GM19463 (cell line): Measurements from ENCODE around the gene NOD2.
A peak's percentile ranks its signal among the peaks of the same experiment; 100 is the strongest.

Source experiments
- ATAC-seq: cut with Tn5 transposase; IDR thresholded peaks from one replicate; pipeline ENCODE4 v1.9.1; 2021; ENCODE audit warnings: mild to moderate bottlenecking, moderate library complexity; ENCODE audit not compliant: unreplicated experiment

The NOD2 gene

DNA sequence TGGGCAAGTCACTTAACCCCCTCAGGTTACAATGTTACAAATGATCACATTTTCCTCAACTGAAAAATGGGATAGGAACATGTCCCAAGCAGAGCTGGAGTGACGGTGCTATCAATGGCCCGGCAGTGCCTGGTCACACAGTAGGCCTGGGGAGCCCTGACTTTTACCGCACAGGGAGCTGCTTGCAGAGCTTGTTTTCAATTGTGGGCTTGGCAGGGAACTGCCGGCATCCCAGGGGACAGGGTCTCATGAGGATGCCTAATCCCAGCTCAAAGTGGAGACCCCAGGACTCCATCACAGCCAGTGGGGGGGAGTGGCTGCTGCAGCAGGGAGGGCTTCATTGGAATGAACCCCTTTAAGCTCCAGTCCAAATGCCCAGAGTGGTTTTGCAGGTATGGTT lies 23.7 kb upstream of the NOD2 start:
- no peak for ATAC-seq

- no peak for ATAC-seq
Observed at GRCh38 chr16:50670476-50670875, 22.9 kb upstream of the NOD2 start.

- ATAC-seq, result no peak
Observed at GRCh38 chr16:50671644-50672260, 21.7 kb upstream of the NOD2 start.

DNA sequence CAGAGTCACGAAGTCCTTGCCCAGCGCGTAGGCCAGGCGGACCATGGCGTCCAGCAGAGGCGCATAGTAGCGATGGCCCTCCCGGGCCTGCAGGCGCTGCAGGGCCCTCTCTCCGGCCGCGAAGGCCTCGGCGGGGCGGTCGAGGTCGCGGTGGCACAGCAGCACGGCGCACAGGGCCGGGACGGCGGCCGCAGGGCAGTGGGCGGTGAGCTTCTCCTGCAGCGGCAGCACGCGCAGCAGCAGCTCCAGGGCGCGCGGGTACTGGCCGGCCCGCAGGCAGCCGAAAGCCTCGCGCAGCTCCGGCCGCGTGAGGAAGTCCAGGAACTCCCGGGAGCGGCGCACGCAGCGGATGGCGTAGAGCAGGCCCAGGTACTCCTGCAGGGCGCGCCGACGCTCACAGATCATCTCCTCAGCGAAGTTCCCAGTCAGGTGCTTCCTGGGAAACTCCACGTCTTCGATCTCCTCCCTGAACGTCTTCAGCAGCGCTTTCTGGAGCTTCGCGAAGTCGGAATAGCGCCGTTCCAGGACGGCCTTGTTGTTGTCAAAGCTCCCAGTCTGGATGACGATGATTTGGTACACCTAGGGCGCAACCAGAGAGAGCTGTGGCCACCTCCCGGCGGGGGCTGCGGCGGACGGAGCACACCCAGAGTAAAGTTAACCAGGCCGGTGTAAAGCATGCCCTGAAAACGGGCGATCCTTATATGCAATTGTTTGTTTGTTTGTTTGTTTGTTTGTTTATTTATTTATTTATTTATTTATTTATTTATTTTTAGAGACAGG lies 19.7 kb upstream of the NOD2 start:
- ATAC-seq, result no peak

GRCh38 chr16:50674831-50675230 lies 18.6 kb upstream of the NOD2 start:
- ATAC-seq, result no peak

DNA sequence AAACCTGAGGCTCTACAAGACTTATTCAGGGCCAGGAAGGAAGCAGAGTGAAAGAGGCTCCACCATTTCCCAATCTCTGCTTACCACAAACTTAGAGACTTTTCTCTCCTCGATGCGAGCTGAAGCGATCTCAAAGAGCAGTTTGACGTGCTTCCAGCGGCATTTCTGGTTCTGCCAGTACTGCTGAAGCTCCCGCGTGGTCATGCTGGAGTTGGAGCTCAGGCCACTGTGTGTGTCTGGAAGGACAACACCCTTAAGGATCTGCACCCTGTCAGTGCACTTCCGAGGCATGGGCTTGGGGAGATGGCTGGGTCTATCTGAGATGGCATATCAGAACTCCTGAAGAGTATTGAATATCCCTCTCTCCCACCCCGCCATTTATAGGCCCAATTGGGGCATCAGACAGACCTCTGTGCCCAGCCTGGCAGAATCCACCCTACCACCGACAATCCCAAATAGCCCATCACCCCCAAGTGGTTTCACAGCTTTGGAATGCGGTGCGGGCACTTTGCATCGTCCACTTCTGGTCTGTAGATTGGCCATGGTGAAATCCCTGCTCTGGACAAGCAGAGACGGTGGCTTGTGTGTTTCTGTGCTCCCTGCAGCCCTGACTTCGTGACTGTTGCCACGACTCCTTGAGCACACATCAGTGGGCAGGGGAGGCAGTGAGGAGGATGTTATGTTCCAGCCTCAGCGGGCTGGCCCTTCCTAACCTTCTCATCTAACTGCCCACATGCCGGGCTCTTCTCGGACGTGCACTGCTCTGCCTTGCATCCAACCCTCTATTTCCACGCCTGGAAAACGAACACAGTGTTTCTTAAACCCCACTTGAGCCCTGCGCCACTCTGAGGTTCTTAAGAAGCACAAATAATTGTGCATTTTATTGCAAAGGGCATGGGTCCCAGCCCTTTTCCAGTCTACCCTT lies 17.5 kb upstream of the NOD2 start:
- ATAC-seq, result no peak

DNA sequence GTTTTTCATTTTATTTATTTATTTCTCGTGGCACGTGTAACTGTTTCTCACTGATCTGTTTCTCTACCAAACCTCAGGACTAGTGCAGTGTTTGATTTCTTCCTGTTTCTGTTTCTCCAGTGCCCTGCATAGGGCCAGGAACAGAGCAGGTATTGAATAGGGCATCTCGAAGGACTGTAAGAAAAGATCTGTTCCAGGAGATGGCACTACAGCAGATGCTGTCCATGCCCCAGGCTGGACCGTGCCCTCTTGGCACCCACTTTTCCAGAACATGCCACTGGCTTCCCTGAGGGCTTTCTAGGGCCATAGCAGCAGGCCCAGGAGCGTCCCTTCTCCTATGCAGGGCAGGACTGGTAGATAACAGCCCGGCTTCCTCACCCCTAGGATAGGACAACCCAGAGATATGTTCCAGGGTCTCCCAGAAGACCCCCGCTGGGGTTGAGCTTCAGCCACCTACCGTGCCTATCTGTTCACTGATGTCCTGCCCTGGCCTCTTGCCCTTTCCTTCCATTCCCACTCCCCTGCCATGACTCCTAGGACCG lies 16.7 kb upstream of the NOD2 start:
- no peak for ATAC-seq

DNA sequence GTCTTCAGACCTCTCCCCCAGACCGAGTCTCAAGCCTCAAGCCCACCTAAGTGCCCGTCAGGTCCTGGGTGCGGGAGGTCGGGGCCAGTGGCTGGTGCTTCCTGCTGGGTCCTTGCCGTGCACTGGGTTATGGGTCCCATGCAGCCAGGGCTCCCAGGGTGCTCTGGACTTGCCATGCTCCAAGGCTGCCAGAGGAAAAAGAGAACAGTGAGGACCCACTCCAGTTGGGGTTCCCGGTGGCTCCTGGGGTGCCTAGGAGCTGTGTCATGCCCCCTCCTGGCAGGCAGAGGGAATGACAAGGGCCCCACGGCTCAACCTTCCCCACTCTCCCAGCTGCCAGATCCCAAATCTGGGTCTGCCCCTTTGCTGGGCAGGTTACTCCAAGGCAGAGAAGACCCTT lies 16.1 kb upstream of the NOD2 start:
- ATAC-seq, result no peak

DNA sequence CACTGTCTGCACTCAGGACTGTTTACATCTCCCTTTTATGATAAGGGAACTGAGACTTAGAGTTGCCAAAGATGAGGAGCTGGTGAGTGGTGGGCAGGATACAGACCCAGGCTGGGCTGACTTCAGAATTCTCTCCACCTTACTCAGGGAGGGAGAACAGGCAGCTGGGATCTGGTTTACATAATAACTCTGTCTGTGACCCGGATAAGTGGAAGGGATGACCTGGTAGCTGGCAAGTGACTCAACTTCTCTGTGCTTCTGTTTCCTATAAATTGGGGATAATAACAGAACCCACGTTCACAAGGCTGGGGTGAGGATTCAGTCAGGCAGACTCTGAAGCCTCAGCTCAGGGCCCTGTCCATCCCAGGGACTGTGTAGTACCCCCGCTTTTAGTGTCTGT lies 14.9 kb upstream of the NOD2 start:
- ATAC-seq, result no peak

DNA sequence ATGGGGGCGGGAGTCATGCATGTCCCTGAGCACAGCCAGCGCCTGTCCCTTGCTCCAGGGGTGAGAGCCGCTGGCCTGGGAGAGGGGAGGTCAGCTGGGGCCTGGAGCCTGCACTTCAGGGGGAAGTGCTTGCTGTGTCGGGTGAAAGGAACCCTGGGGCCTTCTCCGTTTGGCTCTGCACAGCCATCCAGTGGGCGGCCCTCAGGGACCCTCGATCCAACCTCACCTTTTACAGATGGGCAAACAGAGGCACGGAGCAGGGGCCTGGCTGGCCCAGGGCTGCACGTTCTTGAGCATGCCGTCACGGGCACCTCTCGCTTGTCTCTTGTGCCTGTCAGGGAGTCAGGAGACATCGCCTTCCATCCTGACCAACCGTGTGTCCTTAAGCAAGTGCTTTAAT lies 14.1 kb upstream of the NOD2 start:
- no peak for ATAC-seq

DNA sequence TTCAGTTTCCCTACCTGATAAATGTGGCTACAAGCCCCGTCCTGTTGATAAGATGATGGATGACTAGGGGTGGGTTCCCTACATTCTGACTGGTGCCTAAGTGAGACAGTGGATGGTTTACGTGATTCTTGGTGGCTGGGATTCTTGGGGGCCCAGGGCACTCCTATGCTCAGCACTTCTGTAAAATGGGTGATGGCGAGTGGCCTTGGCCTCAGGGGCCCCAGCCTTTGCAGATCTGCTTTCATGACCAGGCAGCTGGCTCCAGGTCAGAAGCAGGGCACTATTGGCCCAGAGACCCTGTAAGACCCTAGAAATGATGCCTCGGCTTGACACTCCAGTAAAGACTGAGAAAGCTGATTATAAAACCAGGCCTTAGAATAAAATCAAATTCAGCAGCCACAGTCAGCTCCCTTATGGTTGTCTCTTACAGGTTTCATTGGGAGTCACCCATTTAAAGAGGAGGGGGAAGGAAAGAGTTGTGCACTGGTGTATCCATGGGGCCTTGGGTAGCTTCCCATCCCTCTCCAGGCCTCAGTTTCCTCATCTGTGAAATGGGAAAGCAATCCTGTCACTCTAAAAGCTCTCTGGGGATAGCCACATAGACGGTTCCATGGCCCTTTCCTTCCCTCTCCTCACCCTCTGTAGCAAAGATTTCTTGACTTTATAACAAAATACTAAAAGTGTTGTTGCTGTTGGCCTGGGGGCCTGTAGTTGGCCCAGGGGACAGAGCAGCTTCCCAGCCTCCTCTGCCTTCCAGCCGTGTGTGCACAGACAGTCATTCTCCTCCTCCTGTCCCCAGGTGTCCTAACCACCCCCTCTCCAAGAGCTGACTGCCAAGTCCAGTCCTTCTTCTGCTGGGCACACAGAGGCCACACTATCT lies 13.5 kb upstream of the NOD2 start:
- no peak for ATAC-seq

DNA sequence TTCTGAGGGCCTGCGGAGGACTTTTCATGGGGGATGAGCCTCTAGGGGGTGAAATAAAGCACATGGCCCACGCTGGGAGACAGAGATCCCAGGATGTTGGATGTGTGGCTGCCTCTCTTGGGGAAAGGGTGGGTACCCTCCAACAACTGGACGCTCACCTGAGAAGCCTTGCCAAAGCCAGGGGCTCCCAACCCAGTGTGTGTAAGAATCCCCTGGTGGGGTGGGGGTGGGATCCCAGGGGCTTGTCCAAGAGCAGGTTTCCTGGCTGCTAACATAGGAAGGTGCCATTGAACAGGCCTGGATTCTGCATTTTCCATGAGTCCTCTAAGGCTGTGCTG lies 12.9 kb upstream of the NOD2 start:
- no peak for ATAC-seq

- peak; percentile 53 for ATAC-seq
Observed at GRCh38 chr16:50681021-50681885, 12.2 kb upstream of the NOD2 start, which contains the start of gene SNX20. Gene SNX20 (minus strand): TSS chr16:50681312. CDS start chr16:50677526, 3,786 bp downstream.

DNA sequence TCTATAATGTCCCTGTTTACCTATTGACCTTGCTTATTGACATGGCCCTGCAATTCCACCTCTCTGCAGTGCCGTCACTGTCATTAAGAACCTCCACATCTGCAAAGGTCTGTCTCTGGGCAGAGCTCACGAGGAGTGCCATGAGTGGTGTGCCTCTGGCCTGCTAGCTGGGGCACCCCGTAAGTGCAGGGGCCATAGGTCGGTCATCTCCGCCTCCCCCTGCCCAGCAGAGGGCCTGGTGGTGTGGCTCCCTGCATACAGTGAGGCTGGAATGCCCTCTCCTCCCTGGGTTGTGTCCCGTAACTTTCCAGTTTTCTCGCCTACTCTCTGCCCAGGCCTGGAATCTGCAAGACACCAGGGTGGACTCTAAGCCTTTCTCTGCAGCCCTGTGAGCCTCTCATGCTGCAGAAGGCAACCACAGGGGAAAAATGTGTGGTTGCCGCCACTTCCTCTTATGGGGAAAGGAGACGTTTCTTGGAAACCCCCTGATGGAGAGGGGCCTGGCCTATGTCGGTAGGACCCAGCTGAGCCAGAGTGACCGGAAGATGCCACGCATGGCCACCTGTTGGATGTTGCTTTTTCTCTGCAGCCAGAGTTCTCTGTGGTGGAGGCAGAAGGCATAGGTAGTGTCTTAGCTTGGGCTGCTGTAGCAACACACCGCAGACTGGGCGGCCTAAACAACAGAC lies 9.6 kb upstream of the NOD2 start:
- peak; percentile 76 for ATAC-seq

DNA sequence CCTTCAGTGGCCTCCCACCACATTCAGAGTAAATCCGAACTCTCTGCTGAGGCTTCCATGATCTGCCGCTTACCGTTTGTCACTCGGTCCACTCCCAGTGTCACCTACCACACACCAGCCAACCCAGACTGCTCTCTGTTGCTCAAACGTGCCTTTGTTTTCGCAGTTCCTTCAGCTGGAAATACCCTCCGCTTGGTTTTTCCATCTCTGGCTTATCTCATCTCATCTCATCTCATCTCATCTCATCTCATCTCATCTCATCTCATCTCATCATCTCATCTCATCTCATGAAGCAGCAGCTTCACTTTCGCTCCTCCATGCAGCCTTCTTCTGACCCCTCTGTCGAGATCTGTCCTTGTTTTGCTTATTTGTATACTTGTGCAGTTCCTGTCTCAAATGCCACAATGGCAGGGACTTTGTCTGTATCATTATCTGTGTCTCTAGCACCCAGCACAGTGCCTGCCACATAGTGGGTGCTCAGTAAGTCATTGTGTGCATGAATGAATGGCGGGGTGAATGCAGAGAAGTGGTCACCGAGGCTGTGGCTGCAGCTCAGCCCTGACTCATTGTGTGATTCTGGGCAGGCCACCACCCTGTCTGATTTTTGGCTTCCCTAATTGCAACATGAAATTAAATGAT lies 8.5 kb upstream of the NOD2 start:
- ATAC-seq, result peak; percentile 16

DNA sequence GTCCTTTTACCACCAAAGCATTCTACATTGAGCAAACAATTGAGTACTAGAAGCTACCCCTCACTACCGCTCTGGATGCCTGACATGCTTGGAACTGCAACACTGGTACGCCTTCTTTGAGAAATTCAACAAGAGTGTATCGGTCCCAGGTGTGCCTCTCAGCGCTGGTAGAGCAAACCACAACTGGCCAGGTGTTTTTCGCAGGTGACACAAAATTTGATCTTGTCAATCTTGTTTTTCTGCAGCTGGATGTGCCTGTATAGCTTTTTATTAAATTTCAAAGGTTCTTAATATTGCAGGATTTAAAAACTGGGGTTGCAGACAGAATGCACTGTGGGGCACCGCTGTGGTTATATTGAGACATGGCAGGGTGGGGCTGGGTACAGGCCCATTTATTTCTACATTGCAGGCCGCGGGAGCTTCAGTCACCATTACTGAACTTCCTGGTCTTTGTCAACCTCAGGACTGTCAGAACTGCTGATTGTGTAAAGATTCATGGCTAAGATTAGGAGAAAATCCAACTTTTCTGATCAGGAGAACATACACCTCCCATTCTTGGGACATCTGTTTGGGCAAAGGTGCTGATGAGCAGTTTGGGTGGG lies 7.8 kb upstream of the NOD2 start:
- ATAC-seq, result no peak

DNA sequence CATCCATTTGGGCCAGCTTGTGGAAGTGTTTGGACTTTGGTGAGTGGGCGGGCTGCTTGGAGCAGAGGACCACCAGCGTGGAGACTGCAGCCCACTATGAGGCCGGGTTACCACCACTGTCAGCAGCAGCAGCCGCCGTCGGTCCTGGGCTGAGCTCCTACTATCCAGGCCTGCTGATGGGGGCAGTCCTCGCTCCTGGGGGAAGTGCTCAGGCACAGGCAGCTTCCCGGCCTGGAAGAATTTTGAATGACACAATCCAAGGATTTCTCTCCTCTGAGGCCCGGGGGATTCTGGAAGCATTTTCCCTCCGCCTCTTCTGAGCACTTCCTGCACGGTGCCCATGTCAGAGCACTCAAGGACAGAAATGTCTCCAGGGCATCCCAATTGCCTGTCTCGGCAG lies 5.3 kb upstream of the NOD2 start:
- ATAC-seq, result no peak

- no peak for ATAC-seq
Observed at GRCh38 chr16:50688867-50689266, 4.5 kb upstream of the NOD2 start.
